OCI-LY1 (cell line): ENCODE data around the gene LSM14A.
"Not testable (repeated sequence)": the region's sequence is repeated elsewhere in the genome, so short reads cannot be mapped to it uniquely, and the experiment has no call there.

Experiments used
- H2AFZ ChIP-seq: fragments of 200-600 bp; sonication (generic), shearing (Covaris generic); 2 replicates; pipeline ENCODE4 v1.6.0; 2014; ENCODE audit warnings: antibody characterized with exemption, mild to moderate bottlenecking, low read length
- H3F3A ChIP-seq: fragments of 200-600 bp; sonication (generic), shearing (Covaris generic); 2 replicates; pipeline ENCODE4 v1.6.0; 2014; ENCODE audit warnings: mild to moderate bottlenecking, antibody characterized with exemption, low read length, moderate library complexity; ENCODE audit not compliant: insufficient read depth
- H3K27ac ChIP-seq: fragments of 200-600 bp; sonication (generic); 2 replicates; pipeline ENCODE4 v1.5.1; 2014; ENCODE audit warnings: low read length, mixed run types, mild to moderate bottlenecking, low read depth; ENCODE audit not compliant: poor library complexity, severe bottlenecking
- H3K27me3 ChIP-seq: fragments of 200-600 bp; sonication (generic); 2 replicates; pipeline ENCODE4 v1.6.0; 2014; ENCODE audit warnings: antibody characterized with exemption, mild to moderate bottlenecking, low read length, moderate library complexity; ENCODE audit not compliant: insufficient read depth
- H3K36me3 ChIP-seq: fragments of 200-600 bp; sonication (generic); 2 replicates; pipeline ENCODE4 v1.6.1; 2014; ENCODE audit warnings: mild to moderate bottlenecking, antibody characterized with exemption, low read length, moderate library complexity, mixed read lengths; ENCODE audit not compliant: insufficient read depth
- H3K4me1 ChIP-seq: fragments of 200-600 bp; sonication (generic); 2 replicates; pipeline ENCODE4 v1.5.1; 2014; ENCODE audit warnings: mild to moderate bottlenecking, low read length, moderate library complexity; ENCODE audit not compliant: insufficient read depth, severe bottlenecking
- H3K4me2 ChIP-seq: fragments of 200-600 bp; sonication (generic), shearing (Covaris generic); 2 replicates; pipeline ENCODE4 v1.6.1; 2014; ENCODE audit warnings: low read length
- H3K4me3 ChIP-seq: fragments of 200-600 bp; sonication (generic); 2 replicates; pipeline ENCODE4 v1.5.1; 2014; ENCODE audit warnings: low read length, low read depth, mild to moderate bottlenecking, mixed read lengths; ENCODE audit not compliant: poor library complexity, severe bottlenecking
- H3K79me2 ChIP-seq: fragments of 200-600 bp; shearing (Covaris generic); 2 replicates; pipeline ENCODE4 v1.6.1; 2016; ENCODE audit warnings: mixed run types, low read length, mixed read lengths; ENCODE audit not compliant: insufficient read depth
- H3K9ac ChIP-seq: fragments of 200-600 bp; sonication (generic), shearing (Covaris generic); 2 replicates; pipeline ENCODE4 v1.6.1; 2014; ENCODE audit warnings: mild to moderate bottlenecking, low read length, mixed read lengths
- H3K9me2 ChIP-seq: fragments of 200-600 bp; sonication (generic), shearing (Covaris generic); 2 replicates; pipeline ENCODE4 v1.6.1; 2014; ENCODE audit warnings: low read depth, mild to moderate bottlenecking, low read length, mixed read lengths
- H3K9me3 ChIP-seq: fragments of 200-600 bp; shearing (Covaris generic); 2 replicates; pipeline ENCODE4 v1.6.1; 2014; ENCODE audit warnings: low read length, mixed read lengths
- H4K20me1 ChIP-seq: fragments of 200-600 bp; sonication (generic), shearing (Covaris generic); 2 replicates; pipeline ENCODE4 v1.6.0; 2016; ENCODE audit warnings: mild to moderate bottlenecking, low read length; ENCODE audit not compliant: insufficient read depth
- CTCF ChIP-seq: fragments of 200-600 bp; sonication (generic), shearing (Covaris generic); IDR thresholded peaks from 2 replicates; pipeline ENCODE4 v1.5.1; 2017; ENCODE audit warnings: mild to moderate bottlenecking, antibody characterized with exemption, low read length, moderate library complexity, mixed read lengths
- EZH2 ChIP-seq: fragments of 200-600 bp; sonication (generic), shearing (Covaris generic); IDR thresholded peaks from 2 replicates; pipeline ENCODE4 v1.8.0; 2017; ENCODE audit warnings: borderline replicate concordance, mixed run types, mild to moderate bottlenecking, antibody characterized with exemption, low read length, moderate library complexity, mixed read lengths

The LSM14A gene

DNA sequence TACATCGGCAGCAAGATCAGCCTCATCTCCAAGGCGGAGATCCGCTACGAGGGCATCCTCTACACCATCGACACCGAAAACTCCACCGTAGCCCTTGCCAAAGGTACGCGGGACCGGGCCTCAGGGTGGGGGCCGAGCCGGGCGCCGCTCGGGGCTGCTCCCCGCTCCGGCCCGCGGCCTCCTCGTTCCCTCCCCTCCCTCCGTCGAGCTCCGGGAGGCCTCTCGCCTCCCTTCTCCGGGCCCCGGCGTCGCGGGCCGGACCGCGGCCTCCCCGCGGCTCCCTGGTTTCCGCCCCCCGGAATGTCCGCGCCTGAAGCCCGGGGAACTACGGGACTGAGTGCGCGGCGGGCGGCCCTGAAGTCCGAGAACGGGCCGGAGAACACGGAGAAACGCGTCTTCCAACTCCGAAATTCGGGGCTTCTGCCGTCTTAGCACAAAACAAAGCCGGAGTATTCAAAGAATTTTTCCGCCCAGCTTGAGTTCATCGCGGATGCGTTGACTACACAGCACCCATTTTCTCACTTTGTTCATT lies 423 bp downstream of the LSM14A start:
- peak overlapping the region; percentile 85 for H3K27ac ChIP-seq
- H3F3A ChIP-seq: 0 out of 2 replicates have a peak, but pooled peaks cover 5% of the 10 kb centered on the region
- H3K36me3 ChIP-seq: peaks cover 15% of the 10 kb centered on the region; the same call in 1 of the 2 replicates
- peak overlapping the region; percentile 82 for H3K4me2 ChIP-seq
- no peaks in the 10 kb centered on the region for H3K27me3 ChIP-seq
- H3K4me1 ChIP-seq: peaks cover 53% of the 10 kb centered on the region
- peak overlapping the region; percentile 97 for H3K9ac ChIP-seq
- H3K4me3 ChIP-seq: peak overlapping the region; percentile 78
- no peaks in the 10 kb centered on the region for H3K9me2 ChIP-seq
- H4K20me1 ChIP-seq: no peaks in the 10 kb centered on the region
- TF ChIP-seq EZH2 (no peak), CTCF (no peak)
- peaks cover 47% of the 10 kb centered on the region for H3K79me2 ChIP-seq
- no peaks in the 10 kb centered on the region for H3K9me3 ChIP-seq
- H2AFZ ChIP-seq: no peak overlapping the region

DNA sequence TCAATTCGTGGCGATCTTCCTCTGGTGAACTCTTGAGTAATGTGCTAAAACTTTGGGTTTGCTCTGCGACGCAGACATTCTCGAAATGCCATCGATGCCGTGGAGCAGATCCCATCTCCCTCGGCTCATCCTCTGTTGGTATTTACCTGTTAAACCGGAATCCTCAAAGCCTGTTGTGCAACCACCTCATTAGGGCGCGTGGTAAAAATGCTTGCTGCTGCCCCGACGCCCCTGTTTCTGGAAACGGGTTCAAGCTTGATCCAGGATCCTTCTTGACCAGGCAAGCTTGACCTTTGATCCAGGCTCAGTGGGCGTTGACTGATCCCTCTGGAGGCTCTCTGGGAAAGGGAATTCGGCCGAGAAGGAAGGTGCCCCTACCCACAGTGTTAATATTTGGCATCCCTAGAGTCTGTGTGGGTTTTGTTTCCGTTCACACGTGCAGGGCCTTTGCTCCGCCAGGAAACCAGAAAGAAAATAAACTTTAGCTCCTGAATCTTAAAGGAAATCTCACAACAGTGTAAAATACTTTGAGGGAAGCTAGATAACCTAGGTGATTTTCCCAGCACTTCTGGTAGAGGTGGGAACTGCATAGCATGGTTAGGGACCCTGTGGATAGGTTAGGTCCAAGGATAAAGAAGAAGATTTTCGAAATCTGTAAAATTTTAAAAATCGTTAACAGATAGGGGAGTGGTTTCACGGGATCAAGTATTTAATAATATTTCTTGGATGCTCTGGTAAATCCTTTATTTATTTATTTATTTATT lies 1.1 kb downstream of the LSM14A start:
- peak overlapping the region; percentile 78 for H3K4me3 ChIP-seq
- peaks cover 58% of the 10 kb centered on the region for H3K4me1 ChIP-seq
- H3F3A ChIP-seq: 0 out of 2 replicates have a peak, but pooled peaks cover 5% of the 10 kb centered on the region
- H2AFZ ChIP-seq: no peak overlapping the region
- H3K9me3 ChIP-seq: no peaks in the 10 kb centered on the region
- H3K27ac ChIP-seq: peak overlapping the region; percentile 85
- H3K27me3 ChIP-seq: no peaks in the 10 kb centered on the region
- H3K79me2 ChIP-seq: peaks cover 54% of the 10 kb centered on the region
- TF ChIP-seq EZH2 (no peak), CTCF (no peak)
- peak overlapping the region; percentile 82 for H3K4me2 ChIP-seq
- H4K20me1 ChIP-seq: no peaks in the 10 kb centered on the region
- peak overlapping the region; percentile 97 for H3K9ac ChIP-seq
- H3K36me3 ChIP-seq: peaks cover 18% of the 10 kb centered on the region; the same call in 1 of the 2 replicates
- no peaks in the 10 kb centered on the region for H3K9me2 ChIP-seq

- Histone ChIP-seq H3K27ac (peak overlapping the region; percentile 48), H3K9ac (peak overlapping the region; percentile 97), H3K4me2 (peak overlapping the region; percentile 82), H3K36me3 (peaks cover 28% of the 10 kb centered on the region), H3K4me3 (peak overlapping the region; percentile 78), H3K4me1 (peaks cover 65% of the 10 kb centered on the region), H3K79me2 (peaks cover 72% of the 10 kb centered on the region)
- H4K20me1 ChIP-seq, H3F3A ChIP-seq, H3K9me3 ChIP-seq, H3K9me2 ChIP-seq, H3K27me3 ChIP-seq, H2AFZ ChIP-seq: not testable (repeated sequence)
Measured at GRCh38 chr19:34175173-34175572, 2.9 kb downstream of the LSM14A start.
